B cell (primary cell): ENCODE results near the gene ELP1. TPM values are rescaled to one million over a fixed set of nuclear protein-coding genes. Genes with fewer than 3 reads are reported as not detected.

ENCODE experiments used
- ATAC-seq: fragments of 200-7000 bp; cut with Tn5 transposase; one replicate; pipeline ENCODE4 v1.10.0; 2021; ENCODE audit warnings: low read depth, mild to moderate bottlenecking, moderate number of reproducible peaks, moderate library complexity
- CTCF ChIA-PET: fragments of 350-600 bp; sonication (Branson Sonifier 250); formaldehyde crosslinking; loops from one replicate; lab custom pipeline; 2021; ENCODE audit warnings: antibody characterized with exemption, inconsistent platforms; lab: Charles Lee
- POLR2A ChIA-PET: fragments of 350-600 bp; sonication (Branson Sonifier 250); formaldehyde crosslinking; loops from one replicate; lab custom pipeline; 2021; ENCODE audit warnings: antibody characterized with exemption; lab: Charles Lee
- DNase-seq: peaks from one replicate; pipeline ENCODE4 v3.0.0; 2013
- H2AFZ ChIP-seq: 2 replicates; pipeline ENCODE4 v1.6.1; 2012; ENCODE audit warnings: mild to moderate bottlenecking, low read depth, low read length; ENCODE audit not compliant: insufficient read depth, poor library complexity, severe bottlenecking
- H3K27ac ChIP-seq, 2 donors: 1 replicate in 1 of 2; 2 replicates in 1 of 2; pipeline ENCODE4 v1.5.1; 2012 to 2013; ENCODE audit warnings: low read length in 2 of 2, mild to moderate bottlenecking in 2 of 2, moderate library complexity in 1 of 2
- H3K27me3 ChIP-seq, 4 experiments: fragments of 200-600 bp in 1 of 4; sonication (generic) in 1 of 4; replicated peaks in 1 of 4; 1 replicate in 2 of 4; 2 replicates in 2 of 4; pipeline versions ENCODE4 v1.6.1 to v1.7.0; 2013 to 2016; ENCODE audit warnings: low read length in 3 of 4, mild to moderate bottlenecking in 2 of 4, mixed read lengths in 1 of 4, moderate library complexity in 1 of 4; ENCODE audit not compliant: insufficient read depth in 4 of 4, control insufficient read depth in 3 of 4; ENCODE audit errors: control extremely low read depth in 1 of 4
- H3K36me3 ChIP-seq, 2 experiments: replicated peaks in 1 of 2; 1 replicate in 1 of 2; 2 replicates in 1 of 2; pipeline versions ENCODE4 v1.6.1 to v1.7.1; 2013; ENCODE audit warnings: low read length in 1 of 2; ENCODE audit not compliant: insufficient read depth in 2 of 2, control insufficient read depth in 1 of 2; ENCODE audit errors: control extremely low read depth in 1 of 2, extremely low read depth in 1 of 2
- H3K4me1 ChIP-seq, 2 donors: fragments of 200-600 bp in 1 of 2; sonication (generic) in 1 of 2; 1 replicate in 1 of 2; 2 replicates in 1 of 2; pipeline versions ENCODE4 v1.5.1 to v1.6.1; 2013 to 2017; ENCODE audit warnings: low read length in 2 of 2; ENCODE audit not compliant: control insufficient read depth in 2 of 2, insufficient read depth in 2 of 2
- H3K4me2 ChIP-seq: replicated peaks from 2 replicates; pipeline ENCODE3; 2012; ENCODE audit warnings: mild to moderate bottlenecking, low read depth, low read length; ENCODE audit not compliant: poor library complexity, severe bottlenecking
- H3K4me3 ChIP-seq, 5 experiments: fragments of 200-600 bp in 1 of 5; sonication (generic) in 1 of 5; 1 replicate in 3 of 5; 2 replicates in 2 of 5; pipeline versions ENCODE4 v1.5.1 to v1.7.0; 2011 to 2016; ENCODE audit warnings: low read length in 4 of 5, mild to moderate bottlenecking in 4 of 5, low read depth in 2 of 5, control low read depth in 1 of 5, moderate library complexity in 1 of 5; ENCODE audit not compliant: insufficient read depth in 1 of 5; ENCODE audit errors: control extremely low read depth in 1 of 5, extremely low read depth in 1 of 5
- H3K79me2 ChIP-seq: fragments of 200-600 bp; sonication (generic); one replicate; pipeline ENCODE4 v1.6.0; 2016; ENCODE audit warnings: low read length; ENCODE audit not compliant: control insufficient read depth, insufficient read depth
- H3K9ac ChIP-seq: fragments of 200-600 bp; sonication (generic); 2 replicates; pipeline ENCODE4 v1.6.1; 2017; ENCODE audit warnings: mild to moderate bottlenecking, low read length, moderate library complexity
- H3K9me3 ChIP-seq, 3 donors: one replicate each; pipeline versions ENCODE4 v1.6.1 to v1.7.1; 2013; ENCODE audit warnings: low read length in 2 of 3; ENCODE audit not compliant: control insufficient read depth in 2 of 3, insufficient read depth in 1 of 3; ENCODE audit errors: control extremely low read depth in 1 of 3
- H4K20me1 ChIP-seq: 2 replicates; pipeline ENCODE4 v1.6.0; 2012; ENCODE audit warnings: mild to moderate bottlenecking, low read length; ENCODE audit not compliant: insufficient read depth, control insufficient read depth, poor library complexity, severe bottlenecking
- H3K27ac Mint-ChIP-seq: one replicate; pipeline ENCODE4 v1.8.0; 2021; ENCODE audit warnings: mixed read lengths
- H3K27me3 Mint-ChIP-seq: one replicate; pipeline ENCODE4 v1.8.0; 2021; ENCODE audit warnings: mixed read lengths
- H3K4me1 Mint-ChIP-seq: one replicate; pipeline ENCODE4 v1.8.0; 2021; ENCODE audit warnings: mixed read lengths
- H3K4me3 Mint-ChIP-seq: one replicate; pipeline ENCODE4 v1.8.0; 2021; ENCODE audit warnings: mixed read lengths
- H3K9me3 Mint-ChIP-seq: one replicate; pipeline ENCODE4 v1.8.0; 2022; ENCODE audit warnings: mixed read lengths; ENCODE audit not compliant: insufficient read depth
- EZH2 ChIP-seq: IDR thresholded peaks from 2 replicates; pipeline ENCODE4 v1.6.1; 2012; ENCODE audit warnings: borderline replicate concordance, low read depth, mild to moderate bottlenecking, moderate library complexity, low read length; ENCODE audit not compliant: insufficient read depth, poor library complexity, severe bottlenecking
- WGBS: methylation state at CpG from one replicate; pipeline ENCODE4 v1.1.5; 2013; ENCODE audit warnings: missing lambda C conversion rate; ENCODE audit not compliant: insufficient coverage; 5-methylcytosine and 5-hydroxymethylcytosine counted together
- intact Hi-C: fragments of 100-400 bp; cut with micrococcal nuclease; formaldehyde crosslinking; loops from one replicate; pipeline ENCODE4 v1.10.0; 2022
- polyA plus RNA-seq: library from polyadenylated mRNA; depleted of rRNA; stranded (reverse); fragments of >200 nt; gene quantifications from 2 replicates; pipeline ENCODE4 v1.2.3, GENCODE V29; 2012
- total RNA-seq, 2 donors: library from RNA; stranded (reverse); fragments of 120-200 nt in 1 of 2; gene quantifications; 1 replicate in 1 of 2; 2 replicates in 1 of 2; pipeline versions ENCODE4 v1.2.3 to v1.2.4, GENCODE V29; 2013 to 2022
- TF ChIP-seq, protein P1 (sequence below): fragments of 200-600 bp; IDR thresholded peaks from one replicate; pipeline ENCODE4 v1.8.0; 2022; ENCODE audit warnings: antibody characterized with exemption, mild to moderate bottlenecking

The ELP1 gene
- total and polyA plus RNA-seq, 2 donors (not counting 1 experiment from before 2014, with no cell fraction given): 20.8 to 29.4 TPM

GRCh38 chr9:108937561-108938305 is 3.8 kb upstream of the ELP1 start:
- H3K4me3 Mint-ChIP-seq: no peak overlapping the region
- H3K27me3 Mint-ChIP-seq: no peaks in the 10 kb centered on the region
- no peak overlapping the region for H3K27ac ChIP-seq
- ATAC-seq (no peak), DNase-seq (no peak)
- TF ChIP-seq, protein P1, sequence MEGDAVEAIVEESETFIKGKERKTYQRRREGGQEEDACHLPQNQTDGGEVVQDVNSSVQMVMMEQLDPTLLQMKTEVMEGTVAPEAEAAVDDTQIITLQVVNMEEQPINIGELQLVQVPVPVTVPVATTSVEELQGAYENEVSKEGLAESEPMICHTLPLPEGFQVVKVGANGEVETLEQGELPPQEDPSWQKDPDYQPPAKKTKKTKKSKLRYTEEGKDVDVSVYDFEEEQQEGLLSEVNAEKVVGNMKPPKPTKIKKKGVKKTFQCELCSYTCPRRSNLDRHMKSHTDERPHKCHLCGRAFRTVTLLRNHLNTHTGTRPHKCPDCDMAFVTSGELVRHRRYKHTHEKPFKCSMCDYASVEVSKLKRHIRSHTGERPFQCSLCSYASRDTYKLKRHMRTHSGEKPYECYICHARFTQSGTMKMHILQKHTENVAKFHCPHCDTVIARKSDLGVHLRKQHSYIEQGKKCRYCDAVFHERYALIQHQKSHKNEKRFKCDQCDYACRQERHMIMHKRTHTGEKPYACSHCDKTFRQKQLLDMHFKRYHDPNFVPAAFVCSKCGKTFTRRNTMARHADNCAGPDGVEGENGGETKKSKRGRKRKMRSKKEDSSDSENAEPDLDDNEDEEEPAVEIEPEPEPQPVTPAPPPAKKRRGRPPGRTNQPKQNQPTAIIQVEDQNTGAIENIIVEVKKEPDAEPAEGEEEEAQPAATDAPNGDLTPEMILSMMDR: no peak
- TF ChIP-seq EZH2: no peak
- no peak overlapping the region for H3K4me2 ChIP-seq
- no peak overlapping the region for H3K27ac Mint-ChIP-seq
- WGBS: 95% methylated on average over 3 of the region's 5 CpGs
- no peak overlapping the region for H2AFZ ChIP-seq
- intact Hi-C loops: no loop called here
- H3K9me3 Mint-ChIP-seq: no peaks in the 10 kb centered on the region
- CTCF ChIA-PET: no interaction called here
- POLR2A ChIA-PET: no interaction called here
- no peak overlapping the region for H3K4me3 ChIP-seq
- H3K9me3 ChIP-seq: peaks cover 0 to 3% (median 0%) of the 10 kb centered on the region in 3 donors
- H3K9ac ChIP-seq: no peak overlapping the region
- H3K27me3 ChIP-seq: no peaks in the 10 kb centered on the region
- H4K20me1 ChIP-seq: no peaks in the 10 kb centered on the region
- H3K36me3 ChIP-seq: peaks cover 0 to 4% of the 10 kb centered on the region in 2 experiments
- H3K4me1 ChIP-seq: peaks cover 13 to 16% of the 10 kb centered on the region in 2 donors
- H3K4me1 Mint-ChIP-seq: peaks cover 14% of the 10 kb centered on the region
- peaks cover 11% of the 10 kb centered on the region for H3K79me2 ChIP-seq

DNA sequence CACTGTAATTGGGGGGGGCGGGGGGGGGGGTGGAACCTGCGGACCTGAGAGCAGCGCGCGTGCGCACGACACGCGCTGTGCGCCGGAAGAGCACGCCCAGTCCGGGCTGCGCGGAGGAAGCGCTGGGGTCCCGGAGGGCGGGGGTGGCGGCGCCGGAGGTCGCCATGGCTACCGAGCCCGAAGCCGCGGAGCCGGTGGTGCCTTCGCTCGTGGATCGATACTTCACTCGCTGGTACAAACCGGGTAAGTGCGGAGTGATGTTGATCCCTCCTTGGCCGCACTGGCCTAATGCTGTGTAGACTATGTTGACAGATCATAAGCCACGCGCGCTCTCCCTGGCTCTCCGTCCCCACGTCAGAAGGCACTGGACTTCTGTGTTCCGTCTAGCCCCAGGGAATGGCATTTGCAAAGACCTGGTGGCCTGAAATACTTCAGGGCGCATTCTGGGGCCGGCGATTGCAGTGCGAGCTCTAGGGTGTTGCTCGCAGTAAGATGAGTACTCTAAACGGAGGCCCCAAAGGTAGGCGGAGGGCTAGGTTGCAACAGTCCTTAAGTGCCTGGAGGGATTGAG is 484 bp upstream of the ELP1 start, which contains the start of gene ABITRAM:
Gene ABITRAM (plus strand): TSS at position 78 of the 571 bp plus-strand sequence. CDS start 87 bp downstream, at position 165.
- H3K9ac ChIP-seq: peak within 1 kb of the TSS; percentile 90
- peak within 1 kb of the TSS; percentile 98 for H2AFZ ChIP-seq
- peak within 1 kb of the TSS; percentile 83 to 97 (median 95) for H3K4me3 ChIP-seq
- H3K9me3 ChIP-seq: peaks cover 0 to 3% (median 0%) of the 10 kb centered on the region in 3 donors
- no peaks in the 10 kb centered on the region for H4K20me1 ChIP-seq
- WGBS: 1% methylated on average over 46 of the region's 47 CpGs
- H3K4me2 ChIP-seq: peak within 1 kb of the TSS; percentile 90
- DNase-seq: peak; percentile 92
- peak within 1 kb of the TSS; percentile 74 to 81 for H3K27ac ChIP-seq
- H3K4me3 Mint-ChIP-seq: peak within 1 kb of the TSS; percentile 97
- H3K27ac Mint-ChIP-seq: peak within 1 kb of the TSS; percentile 95
- POLR2A ChIA-PET: no interaction called here
- peak; percentile 85 for ATAC-seq
- peaks cover 16 to 18% of the 10 kb centered on the region in 2 donors for H3K4me1 ChIP-seq
- H3K27me3 Mint-ChIP-seq: no peaks in the 10 kb centered on the region
- H3K4me1 Mint-ChIP-seq: peaks cover 17% of the 10 kb centered on the region
- H3K79me2 ChIP-seq: peaks cover 14% of the 10 kb centered on the region
- CTCF ChIA-PET: interaction anchor here (1.2 kb wide), 1 partner anchor 20 kb away, joined by 4 read pairs; no protein-coding TSS in a partner anchor
- H3K9me3 Mint-ChIP-seq: no peaks in the 10 kb centered on the region
- peaks cover 0 to under 1% of the 10 kb centered on the region in 2 experiments for H3K36me3 ChIP-seq
- TF ChIP-seq, protein P1: no peak
- TF ChIP-seq EZH2: no peak
- intact Hi-C loops: loop anchor here (1.0 to 5.0 kb wide), 5 partner anchors 78 to 1652 kb away; partner anchors contain the start of genes CTNNAL1, KLF4 and RAD23B
- no peaks in the 10 kb centered on the region for H3K27me3 ChIP-seq
